HG02571 (cell line): ENCODE results near the gene PCDHB16.
"Not testable (repeated sequence)": the region's sequence is repeated elsewhere in the genome, so short reads cannot be mapped to it uniquely, and the experiment has no call there.

ENCODE experiments used
- ATAC-seq: cut with Tn5 transposase; IDR thresholded peaks from one replicate; pipeline ENCODE4 v1.9.1; 2021; ENCODE audit warnings: mild to moderate bottlenecking, moderate library complexity; ENCODE audit not compliant: unreplicated experiment

PCDHB16 gene

DNA sequence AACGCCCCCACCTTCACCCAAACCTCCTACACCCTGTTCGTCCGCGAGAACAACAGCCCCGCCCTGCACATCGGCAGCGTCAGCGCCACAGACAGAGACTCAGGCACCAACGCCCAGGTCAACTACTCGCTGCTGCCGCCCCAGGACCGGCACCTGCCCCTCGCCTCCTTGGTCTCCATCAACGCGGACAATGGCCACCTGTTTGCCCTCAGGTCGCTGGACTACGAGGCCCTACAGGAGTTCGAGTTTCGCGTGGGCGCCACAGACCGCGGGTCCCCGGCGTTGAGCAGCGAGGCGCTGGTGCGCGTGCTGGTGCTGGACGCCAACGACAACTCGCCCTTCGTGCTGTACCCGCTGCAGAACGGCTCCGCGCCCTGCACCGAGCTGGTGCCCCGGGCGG is 42.7 kb downstream of the PCDHB16 start:
- not testable (repeated sequence) for ATAC-seq

DNA sequence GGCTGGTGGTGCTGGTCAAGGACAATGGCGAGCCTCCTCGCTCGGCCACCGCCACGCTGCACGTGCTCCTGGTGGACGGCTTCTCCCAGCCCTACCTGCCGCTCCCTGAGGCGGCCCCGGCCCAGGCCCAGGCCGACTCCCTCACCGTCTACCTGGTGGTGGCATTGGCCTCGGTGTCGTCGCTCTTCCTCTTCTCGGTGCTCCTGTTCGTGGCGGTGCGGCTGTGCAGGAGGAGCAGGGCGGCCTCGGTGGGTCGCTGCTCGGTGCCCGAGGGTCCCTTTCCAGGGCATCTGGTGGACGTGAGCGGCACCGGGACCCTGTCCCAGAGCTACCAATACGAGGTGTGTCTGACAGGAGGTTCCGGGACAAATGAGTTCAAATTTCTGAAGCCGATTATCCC is 43.2 kb downstream of the PCDHB16 start:
- ATAC-seq, result not testable (repeated sequence)

DNA sequence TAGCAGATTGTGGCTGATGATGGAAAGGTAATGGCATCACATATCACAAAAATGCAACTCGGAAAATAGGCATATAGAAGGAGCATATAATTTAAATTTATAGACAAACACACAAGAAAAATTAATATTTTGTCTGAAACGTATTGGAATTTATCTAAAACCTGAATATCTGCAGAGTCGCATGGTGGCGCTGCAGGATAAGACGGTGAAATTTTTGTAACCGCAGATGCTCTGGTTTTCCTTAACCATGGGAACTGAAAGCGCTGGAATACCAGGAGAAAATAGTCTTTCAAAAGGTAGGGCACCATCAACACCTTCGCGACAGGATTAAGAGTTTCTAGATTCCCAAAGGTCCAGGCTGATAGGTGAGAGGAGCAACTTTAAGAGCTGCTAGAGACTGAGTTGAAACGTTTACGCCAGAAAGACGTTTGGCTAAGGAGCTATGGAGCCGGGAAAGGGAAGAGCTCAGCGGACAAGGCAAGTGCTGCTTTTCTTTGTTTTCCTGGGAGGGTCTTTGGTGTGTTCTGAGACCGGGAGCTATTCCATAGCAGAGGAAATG is 52.0 kb downstream of the PCDHB16 start:
- ATAC-seq, result no peak
